ENCODE measurements around the gene KCNJ9. TPM values are rescaled to one million over a fixed set of nuclear protein-coding genes. Genes with fewer than 3 reads are reported as not detected.

KCNJ9 gene
- not detected in 2 replicates for total RNA-seq

GRCh38 chr1:160081261-160081936 lies at the start of gene KCNJ9:
KCNJ9 (plus strand) TSS chr1:160081538; CDS start chr1:160084031, 2,493 bp downstream.

GRCh38 chr1:160069460-160070231 lies 11.7 kb upstream of the KCNJ9 start, which contains the start of gene KCNJ10:
KCNJ10 (minus strand) TSS chr1:160070160; CDS start chr1:160042532, 27,628 bp downstream.

GRCh38 chr1:160097911-160098851 lies 16.8 kb downstream of the KCNJ9 start, which contains the start of gene IGSF8:
IGSF8 (minus strand) TSS chr1:160098619; CDS start chr1:160098472, 147 bp downstream.

GRCh38 chr1:160115545-160116282 lies 34.4 kb downstream of the KCNJ9 start, which contains the start of gene ATP1A2:
ATP1A2 (plus strand) TSS chr1:160115759; CDS start chr1:160115862, 103 bp downstream.

Other genes with a start within 250 kb of the KCNJ9 start
- not detected in 2 replicates for gene VSIG8, start 218.9 kb upstream of the KCNJ9 start, total RNA-seq
- 0.65 and 1.5 TPM in 2 replicates for gene CFAP45, start 181.4 kb upstream of the KCNJ9 start, total RNA-seq
- gene TAGLN2, start 156.0 kb upstream of the KCNJ9 start, total RNA-seq: 403 and 470 TPM in 2 replicates
- gene IGSF9, start 135.9 kb upstream of the KCNJ9 start, total RNA-seq: not detected in 2 replicates
- gene SLAMF9, start 127.3 kb upstream of the KCNJ9 start, total RNA-seq: not detected in 2 replicates
- gene PIGM, start 49.5 kb upstream of the KCNJ9 start, total RNA-seq: 4.6 and 5.6 TPM in 2 replicates
- not detected in 2 replicates for gene KCNJ10, start 11.4 kb upstream of the KCNJ9 start, total RNA-seq
- gene IGSF8, start 17.1 kb downstream of the KCNJ9 start, total RNA-seq: 7.6 and 7.8 TPM in 2 replicates
- gene ATP1A2, start 34.2 kb downstream of the KCNJ9 start, total RNA-seq: not detected in 2 replicates
- gene ATP1A4, start 70.1 kb downstream of the KCNJ9 start, total RNA-seq: not detected in 2 replicates
- gene CASQ1, start 109.0 kb downstream of the KCNJ9 start, total RNA-seq: not detected in 2 replicates
- gene PEA15, start 123.8 kb downstream of the KCNJ9 start, total RNA-seq: 198 and 211 TPM in 2 replicates
- gene DCAF8, start 181.0 kb downstream of the KCNJ9 start, total RNA-seq: 93.4 and 105 TPM in 2 replicates
- gene PEX19, start 203.6 kb downstream of the KCNJ9 start, total RNA-seq: 36.9 and 37.9 TPM in 2 replicates